Glomerular visceral epithelial cell (primary cell): ENCODE results near the gene TMEM44.
A peak's percentile ranks its signal among the peaks of the same experiment; 100 is the strongest.

ENCODE experiments used
- DNase-seq: peaks from one replicate; pipeline ENCODE4 v3.0.0-alpha.2; 2016; ENCODE audit errors: extremely low spot score

The TMEM44 gene, protein sequence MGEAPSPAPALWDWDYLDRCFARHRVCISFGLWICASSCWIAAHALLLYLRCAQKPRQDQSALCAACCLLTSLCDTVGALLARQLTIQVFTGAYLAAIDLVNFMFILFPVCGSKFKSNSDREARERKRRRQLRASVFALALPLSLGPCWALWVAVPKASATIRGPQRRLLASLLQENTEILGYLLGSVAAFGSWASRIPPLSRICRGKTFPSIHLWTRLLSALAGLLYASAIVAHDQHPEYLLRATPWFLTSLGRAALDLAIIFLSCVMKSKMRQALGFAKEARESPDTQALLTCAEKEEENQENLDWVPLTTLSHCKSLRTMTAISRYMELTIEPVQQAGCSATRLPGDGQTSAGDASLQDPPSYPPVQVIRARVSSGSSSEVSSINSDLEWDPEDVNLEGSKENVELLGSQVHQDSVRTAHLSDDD

GRCh38 chr3:194633349-194634004 lies at the start of gene TMEM44:
TSS of gene TMEM44 (minus strand) at chr3:194633419. CDS start at chr3:194633215, 204 bp downstream.
- DNase-seq: peak; percentile 90

- DNase-seq: peak; percentile 80
Measured at GRCh38 chr3:194682694-194683310, 49.6 kb upstream of the TMEM44 start.

GRCh38 chr3:194682189-194682693 lies 49.0 kb upstream of the TMEM44 start:
- DNase-seq: no peak

- no peak for DNase-seq
Measured at GRCh38 chr3:194680888-194681615, 47.8 kb upstream of the TMEM44 start.

- no peak for DNase-seq
Measured at GRCh38 chr3:194676471-194676870, 43.3 kb upstream of the TMEM44 start.

- no peak for DNase-seq
Measured at GRCh38 chr3:194675680-194676079, 42.5 kb upstream of the TMEM44 start.

GRCh38 chr3:194675081-194675640 lies 41.9 kb upstream of the TMEM44 start:
- no peak for DNase-seq

DNA sequence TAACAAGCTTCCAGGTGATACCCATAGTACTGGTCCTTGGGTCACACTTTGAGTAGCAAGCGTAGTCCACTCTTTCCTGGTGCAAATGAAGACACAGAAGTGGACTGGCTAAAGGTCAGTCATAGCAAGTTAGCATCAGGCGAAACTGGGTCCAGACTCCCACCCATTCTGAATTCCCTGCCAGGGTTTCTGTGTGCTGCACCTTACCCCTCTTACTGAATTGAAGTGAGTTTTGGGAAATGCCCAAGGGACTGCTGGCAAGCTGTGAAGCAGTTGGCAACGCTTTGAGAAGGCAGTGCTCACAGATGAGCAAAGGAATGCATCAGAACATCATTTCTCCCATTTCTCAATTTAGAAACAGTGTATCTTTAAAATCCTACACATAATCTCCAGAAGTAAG lies 40.5 kb upstream of the TMEM44 start:
- DNase-seq: no peak

GRCh38 chr3:194672876-194673275 lies 39.7 kb upstream of the TMEM44 start:
- DNase-seq: no peak

- peak; percentile 93 for DNase-seq
Measured at GRCh38 chr3:194671900-194672808, 38.9 kb upstream of the TMEM44 start, which contains the start of gene LSG1. TSS of gene LSG1 (minus strand) at chr3:194672191. CDS start at chr3:194672162, 29 bp downstream.

- peak; percentile 41 for DNase-seq
Measured at GRCh38 chr3:194671511-194671899, 38.3 kb upstream of the TMEM44 start.

DNA sequence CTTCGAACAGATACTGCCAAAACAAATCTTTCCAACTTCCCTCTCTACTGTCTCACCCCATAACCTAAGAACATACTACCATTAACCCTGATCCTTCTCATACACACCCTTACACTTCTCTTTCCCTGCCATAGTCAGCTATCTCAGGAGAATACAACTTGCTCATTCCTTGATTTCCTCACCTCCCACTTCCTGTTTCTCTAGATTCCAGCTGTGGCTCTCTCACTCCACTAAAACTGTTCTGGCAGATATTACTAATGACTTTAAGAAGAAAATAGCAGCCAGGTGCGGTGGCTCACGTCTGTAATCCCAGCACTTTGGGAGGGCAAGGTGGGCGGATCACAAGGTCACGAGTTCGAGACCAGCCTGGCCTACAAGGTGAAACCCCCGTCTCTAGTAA lies 34.1 kb upstream of the TMEM44 start:
- no peak for DNase-seq

DNA sequence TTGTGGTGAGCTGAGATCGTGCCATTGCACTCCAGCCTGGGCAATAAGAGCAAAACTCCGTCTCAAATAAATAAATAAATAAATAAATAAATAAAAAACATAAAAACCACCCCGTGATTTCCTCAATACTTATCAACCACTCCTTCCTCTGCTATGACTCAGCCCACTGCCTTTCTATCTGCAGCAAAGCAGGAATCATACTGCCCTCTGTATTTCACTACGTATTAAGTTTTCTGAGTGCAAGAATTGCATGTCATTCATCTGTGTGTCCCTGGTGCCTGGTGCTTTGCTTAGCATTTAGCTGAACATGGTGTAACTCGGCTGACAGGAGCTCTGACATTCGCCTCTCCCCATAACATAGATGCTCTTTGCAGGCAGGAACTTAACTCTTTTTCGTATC lies 31.6 kb upstream of the TMEM44 start:
- no peak for DNase-seq

GRCh38 chr3:194661946-194662345 lies 28.7 kb upstream of the TMEM44 start:
- DNase-seq: no peak

DNA sequence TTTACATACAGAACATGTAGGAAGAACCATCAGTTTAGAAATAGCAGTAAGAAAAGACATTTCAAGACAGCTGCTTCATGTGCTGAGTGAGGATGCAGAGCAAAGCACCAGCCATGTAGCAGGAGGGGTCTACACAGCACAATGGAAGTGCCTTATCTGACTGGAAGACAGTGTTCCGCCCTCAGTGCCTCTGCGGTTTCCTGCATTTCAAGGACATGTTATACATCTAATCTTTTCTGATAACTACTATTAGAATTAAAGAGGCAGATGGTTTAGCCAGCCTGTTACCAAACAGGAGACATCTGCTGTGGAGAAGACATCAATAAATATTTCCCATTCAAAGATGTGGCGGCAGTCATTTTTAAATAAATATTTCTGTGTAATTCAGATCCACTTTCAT lies 28.2 kb upstream of the TMEM44 start:
- DNase-seq: no peak

GRCh38 chr3:194659778-194660177 lies 26.6 kb upstream of the TMEM44 start:
- DNase-seq: no peak

GRCh38 chr3:194658477-194659242 lies 25.4 kb upstream of the TMEM44 start:
- no peak for DNase-seq

GRCh38 chr3:194657439-194657838 lies 24.2 kb upstream of the TMEM44 start:
- DNase-seq: no peak

DNA sequence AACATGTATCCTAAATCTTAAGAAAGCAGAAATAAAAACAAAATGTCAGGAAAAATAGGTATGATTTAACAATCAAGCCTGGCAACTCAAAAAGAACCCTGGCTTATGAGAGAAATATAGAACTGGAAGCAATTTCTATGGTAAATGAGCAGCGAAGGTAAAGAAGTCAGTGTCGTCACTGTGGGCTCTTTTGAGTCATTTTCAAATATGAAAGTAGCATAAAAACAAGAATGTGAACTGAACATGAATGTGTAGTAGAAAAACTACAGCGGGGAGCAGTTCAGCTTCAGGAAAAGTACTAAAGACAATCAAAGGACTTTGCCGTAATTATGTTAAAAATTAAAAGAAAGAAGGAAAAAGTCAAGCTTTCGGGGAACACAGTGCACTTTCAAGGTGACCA lies 21.2 kb upstream of the TMEM44 start:
- no peak for DNase-seq

- no peak for DNase-seq
Measured at GRCh38 chr3:194647747-194648146, 14.5 kb upstream of the TMEM44 start.
